ENCODE results near the gene MBD4.

The MBD4 gene

DNA sequence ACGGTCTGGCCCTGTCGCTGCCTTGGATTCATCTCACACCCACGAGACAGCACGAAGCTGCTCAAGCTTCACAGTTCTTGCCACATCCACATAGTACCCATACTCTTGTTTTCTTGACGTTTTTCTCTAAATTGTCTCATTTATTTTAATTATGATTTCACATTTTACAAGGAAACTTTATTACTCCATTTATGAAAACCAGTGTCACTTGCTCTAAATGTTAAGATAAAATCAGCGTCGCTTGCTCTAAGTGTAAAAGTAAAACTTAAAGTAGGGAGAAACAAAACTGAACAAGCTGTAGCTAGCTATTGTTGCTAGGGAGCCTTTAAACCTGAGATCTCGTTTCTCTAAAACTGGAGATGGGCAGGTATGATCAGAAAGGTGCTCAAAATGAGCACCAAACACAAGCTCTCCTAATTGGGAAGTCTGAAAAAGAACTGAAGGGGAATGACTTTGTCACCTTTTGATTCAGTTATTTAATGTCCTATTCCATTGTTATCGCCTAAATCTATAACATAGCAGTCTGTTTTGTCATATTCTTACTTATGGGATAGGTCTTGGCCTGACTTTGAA lies 956 bp upstream of the MBD4 start:
- peak; percentile 73 for DNase-seq (ENCODE audit: low read depth)
- H3K4me3 ChIP-seq (ENCODE audit: low read length): peak overlapping the region; percentile 98
- TF ChIP-seq, protein P1, sequence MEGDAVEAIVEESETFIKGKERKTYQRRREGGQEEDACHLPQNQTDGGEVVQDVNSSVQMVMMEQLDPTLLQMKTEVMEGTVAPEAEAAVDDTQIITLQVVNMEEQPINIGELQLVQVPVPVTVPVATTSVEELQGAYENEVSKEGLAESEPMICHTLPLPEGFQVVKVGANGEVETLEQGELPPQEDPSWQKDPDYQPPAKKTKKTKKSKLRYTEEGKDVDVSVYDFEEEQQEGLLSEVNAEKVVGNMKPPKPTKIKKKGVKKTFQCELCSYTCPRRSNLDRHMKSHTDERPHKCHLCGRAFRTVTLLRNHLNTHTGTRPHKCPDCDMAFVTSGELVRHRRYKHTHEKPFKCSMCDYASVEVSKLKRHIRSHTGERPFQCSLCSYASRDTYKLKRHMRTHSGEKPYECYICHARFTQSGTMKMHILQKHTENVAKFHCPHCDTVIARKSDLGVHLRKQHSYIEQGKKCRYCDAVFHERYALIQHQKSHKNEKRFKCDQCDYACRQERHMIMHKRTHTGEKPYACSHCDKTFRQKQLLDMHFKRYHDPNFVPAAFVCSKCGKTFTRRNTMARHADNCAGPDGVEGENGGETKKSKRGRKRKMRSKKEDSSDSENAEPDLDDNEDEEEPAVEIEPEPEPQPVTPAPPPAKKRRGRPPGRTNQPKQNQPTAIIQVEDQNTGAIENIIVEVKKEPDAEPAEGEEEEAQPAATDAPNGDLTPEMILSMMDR (conservative IDR thresholded peaks at IDR 0.05; ENCODE audit: low read length): no peak

DNA sequence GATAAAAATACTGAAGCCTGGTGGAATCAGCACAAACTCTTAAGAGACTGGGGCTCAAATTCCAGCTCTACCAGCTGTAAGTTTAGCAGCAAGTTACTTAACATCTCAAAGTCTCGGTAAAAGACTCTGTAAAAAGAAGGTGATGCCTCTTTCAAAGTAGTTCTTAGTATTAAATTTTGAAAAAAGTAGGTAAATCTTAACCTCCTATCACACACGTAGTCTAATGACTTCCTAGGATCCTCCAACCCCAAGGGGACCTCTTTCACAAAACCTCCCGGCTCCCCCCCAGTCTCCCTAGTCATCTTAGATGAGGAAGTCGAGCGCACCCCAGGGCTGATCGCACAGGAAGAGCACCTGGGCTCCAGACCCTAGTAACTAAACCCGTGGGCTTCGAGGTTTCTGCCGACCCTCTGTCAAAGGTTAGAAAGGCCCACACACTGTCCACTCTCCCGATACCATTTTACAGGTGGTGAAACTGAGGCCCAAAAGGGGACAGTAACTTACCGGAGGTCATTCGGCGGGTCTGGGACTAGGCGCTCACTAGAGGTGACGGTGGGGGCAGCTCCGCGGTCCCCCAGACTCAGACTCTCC lies 427 bp downstream of the MBD4 start:
- peak; percentile 26 for DNase-seq (ENCODE audit: low read depth)
- peak overlapping the region; percentile 98 for H3K4me3 ChIP-seq (ENCODE audit: low read length)
- TF ChIP-seq, protein P1 (conservative IDR thresholded peaks at IDR 0.05; ENCODE audit: low read length): no peak

DNA sequence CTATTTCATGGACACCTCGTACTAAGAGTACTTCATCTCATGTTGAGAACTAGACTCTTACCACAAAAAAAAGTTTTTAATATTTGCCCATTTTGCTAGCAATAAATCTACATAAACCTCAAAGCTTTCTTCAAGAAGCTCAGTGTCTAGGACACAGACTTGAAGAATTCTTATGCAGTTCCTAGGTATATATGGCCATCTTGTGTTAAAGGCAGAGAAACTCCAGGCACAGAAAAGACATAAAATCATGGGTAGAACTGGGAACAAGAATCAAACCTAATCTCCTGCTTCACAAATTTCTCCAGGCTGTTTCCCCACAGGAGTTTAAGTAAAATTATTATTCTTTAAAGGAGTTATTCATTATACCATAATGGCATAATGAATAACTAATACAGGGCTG lies 4.4 kb downstream of the MBD4 start:
- DNase-seq (ENCODE audit: low read depth): no peak
- TF ChIP-seq, protein P1 (conservative IDR thresholded peaks at IDR 0.05; ENCODE audit: low read length): no peak
- H3K4me3 ChIP-seq (ENCODE audit: low read length): no peak overlapping the region

DNA sequence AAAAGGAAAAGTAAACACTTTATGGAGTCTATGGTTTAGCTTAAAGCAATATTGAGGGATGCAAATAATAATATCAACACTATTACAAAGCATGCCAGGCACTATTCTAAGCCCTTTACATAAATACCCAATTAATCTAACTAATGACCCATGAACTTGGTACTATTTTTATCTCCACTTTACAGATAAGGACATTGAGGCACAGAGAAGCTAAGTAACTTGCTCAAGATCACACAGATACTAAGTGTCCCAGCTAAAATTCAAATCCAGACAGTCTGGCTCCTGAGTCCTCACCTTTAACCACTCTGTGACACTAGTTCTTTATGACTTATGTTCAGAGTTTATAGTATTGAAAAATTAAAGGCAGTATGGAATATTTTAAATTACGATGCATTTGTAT lies 5.6 kb downstream of the MBD4 start:
- TF ChIP-seq, protein P1 (conservative IDR thresholded peaks at IDR 0.05; ENCODE audit: low read length): no peak
- DNase-seq (ENCODE audit: low read depth): no peak
- no peak overlapping the region for H3K4me3 ChIP-seq (ENCODE audit: low read length)

DNA sequence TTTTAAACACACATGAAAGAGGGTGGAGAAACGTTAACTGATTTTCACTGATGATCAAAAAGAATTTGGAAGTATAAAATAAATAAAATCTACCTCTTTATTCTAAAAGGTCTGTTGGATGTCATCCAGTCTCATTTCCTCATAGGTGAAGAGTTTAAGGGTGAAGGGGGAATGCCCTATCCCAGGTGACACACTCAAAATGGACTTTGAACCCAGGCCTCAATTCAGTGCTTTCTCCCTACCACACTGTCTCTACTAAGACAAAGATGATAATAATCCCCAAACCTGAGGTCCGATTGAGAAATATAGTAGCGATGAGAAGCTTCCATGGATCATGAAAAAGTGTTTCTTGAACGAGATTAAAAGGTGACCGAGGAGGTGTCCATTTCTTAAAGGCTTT lies 6.2 kb downstream of the MBD4 start:
- DNase-seq (ENCODE audit: low read depth): no peak
- H3K4me3 ChIP-seq (ENCODE audit: low read length): no peak overlapping the region
- TF ChIP-seq, protein P1 (conservative IDR thresholded peaks at IDR 0.05; ENCODE audit: low read length): no peak

DNA sequence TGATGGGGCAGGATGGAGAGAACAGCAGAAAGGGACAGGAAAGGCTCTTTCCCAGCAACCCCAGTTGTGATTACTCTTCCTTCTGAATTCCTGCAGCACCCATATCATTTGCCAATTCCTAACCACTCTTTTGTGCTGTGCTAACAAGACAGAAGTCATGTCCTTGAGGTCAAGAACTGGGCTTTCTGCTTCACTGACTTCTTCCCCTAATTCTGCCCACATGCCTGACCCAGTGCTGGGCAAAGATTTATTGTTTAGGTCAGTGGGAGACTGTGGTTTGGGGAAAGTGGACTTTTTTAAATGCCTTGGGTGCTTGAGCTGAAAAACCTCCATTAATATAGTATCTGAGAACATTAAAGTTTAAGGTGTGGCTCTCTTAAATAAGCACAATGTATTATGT lies 7.1 kb downstream of the MBD4 start:
- DNase-seq (ENCODE audit: low read depth): no peak
- H3K4me3 ChIP-seq (ENCODE audit: low read length): no peak overlapping the region
- TF ChIP-seq, protein P1 (conservative IDR thresholded peaks at IDR 0.05; ENCODE audit: low read length): no peak

DNA sequence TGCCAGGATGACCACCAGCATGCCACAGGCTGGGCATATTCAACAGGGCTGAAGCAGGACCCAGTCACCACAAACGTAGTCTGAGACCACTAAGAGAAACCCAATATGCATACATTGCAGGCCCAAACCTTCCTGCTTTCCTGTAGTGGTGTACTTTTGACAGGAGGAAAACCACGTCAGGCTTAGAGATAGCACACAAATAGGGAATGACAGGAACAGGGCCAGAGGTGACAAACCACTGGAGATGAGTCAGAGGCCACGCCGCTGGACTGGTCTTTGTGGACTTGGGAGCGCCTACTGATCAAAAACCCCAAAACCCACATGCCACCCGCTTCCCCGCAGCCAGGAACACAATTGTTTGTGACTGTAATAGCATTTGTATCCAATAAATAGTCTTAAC lies 7.7 kb downstream of the MBD4 start:
- DNase-seq (ENCODE audit: low read depth): no peak
- TF ChIP-seq, protein P1 (conservative IDR thresholded peaks at IDR 0.05; ENCODE audit: low read length): no peak
- no peak overlapping the region for H3K4me3 ChIP-seq (ENCODE audit: low read length)
